Measurements from ENCODE around the gene PAPPA2.

PAPPA2 gene

DNA sequence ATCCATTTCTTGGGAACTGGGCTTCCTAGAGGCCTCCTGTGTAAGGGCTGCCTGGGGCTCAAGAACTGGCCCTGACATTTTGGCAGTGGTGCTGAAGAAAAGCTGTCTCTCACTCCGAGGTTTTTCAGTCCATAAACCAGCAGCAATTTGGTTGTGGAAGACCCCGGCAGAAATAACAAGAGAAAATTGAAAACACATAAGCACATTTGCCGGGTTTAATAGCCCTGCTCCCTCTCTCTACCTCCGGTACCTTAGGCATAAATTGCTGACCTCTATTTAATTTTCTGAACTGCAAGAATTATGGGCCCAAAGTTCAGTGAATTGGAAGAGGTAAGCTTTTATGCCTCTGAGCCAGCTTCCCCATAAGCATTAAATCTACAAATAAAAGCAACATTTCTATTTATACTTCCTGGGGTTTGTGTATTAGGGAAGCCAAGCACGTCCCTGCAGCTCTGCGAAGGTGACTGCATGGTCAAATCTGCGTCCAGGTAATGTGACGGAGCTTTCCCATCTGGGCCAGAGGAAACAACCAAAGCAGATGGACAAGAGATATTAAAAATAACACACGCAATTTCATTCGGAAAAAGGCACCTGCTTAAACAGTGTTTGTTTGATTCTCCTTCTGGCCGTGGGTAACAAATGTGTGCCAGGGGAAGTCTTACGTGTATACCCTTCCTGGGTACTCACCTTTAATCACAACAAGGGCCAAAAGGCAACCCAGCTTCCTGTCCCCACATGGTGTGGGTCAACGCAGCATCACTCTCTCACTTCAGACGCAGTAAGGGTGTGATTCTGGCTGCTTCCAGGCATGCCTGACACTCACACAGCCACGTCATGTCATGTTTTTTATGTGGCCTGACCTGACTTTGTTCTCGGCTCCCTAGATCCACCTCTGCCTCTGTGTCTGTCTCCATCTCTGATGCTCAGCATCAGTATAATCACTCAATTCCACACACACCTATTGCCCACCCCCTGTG, 69.2 kb downstream of the PAPPA2 start:
- ATAC-seq (no peak), DNase-seq (no peak)
- Mint-ChIP-seq H3K9me3 (peaks cover 8 to 19% of the 10 kb centered on the region in 2 donors), H3K27me3 (peaks cover 11% of the 10 kb centered on the region), H3K27ac (no peak overlapping the region), H3K4me3 (no peak overlapping the region), H3K4me1 (no peaks in the 10 kb centered on the region)

DNA sequence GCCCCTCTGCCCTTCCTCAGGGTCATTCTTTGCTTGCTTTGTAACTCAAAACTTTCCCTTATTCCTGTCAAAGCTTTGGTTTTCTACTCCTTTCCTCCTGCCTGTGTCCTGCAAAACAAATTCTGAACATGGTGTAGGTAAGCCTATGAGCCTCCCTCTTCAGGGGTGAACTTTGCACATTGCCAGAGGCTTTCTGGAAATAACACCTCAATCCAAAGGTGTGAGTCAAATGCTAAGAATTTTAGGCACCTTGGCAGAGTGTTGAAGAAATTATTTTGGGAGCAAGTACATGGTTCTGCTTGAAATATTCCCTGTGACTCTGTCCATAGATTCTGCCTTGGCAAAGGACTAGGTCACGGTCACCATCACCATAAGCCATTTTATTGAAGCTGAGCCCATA, 70.0 kb downstream of the PAPPA2 start:
- no peak overlapping the region for H3K27ac Mint-ChIP-seq
- H3K4me1 Mint-ChIP-seq: no peaks in the 10 kb centered on the region
- peaks cover 11% of the 10 kb centered on the region for H3K27me3 Mint-ChIP-seq
- ATAC-seq (no peak), DNase-seq (no peak)
- H3K4me3 Mint-ChIP-seq: no peak overlapping the region
- H3K9me3 Mint-ChIP-seq: peaks cover 13 to 24% of the 10 kb centered on the region in 2 donors

DNA sequence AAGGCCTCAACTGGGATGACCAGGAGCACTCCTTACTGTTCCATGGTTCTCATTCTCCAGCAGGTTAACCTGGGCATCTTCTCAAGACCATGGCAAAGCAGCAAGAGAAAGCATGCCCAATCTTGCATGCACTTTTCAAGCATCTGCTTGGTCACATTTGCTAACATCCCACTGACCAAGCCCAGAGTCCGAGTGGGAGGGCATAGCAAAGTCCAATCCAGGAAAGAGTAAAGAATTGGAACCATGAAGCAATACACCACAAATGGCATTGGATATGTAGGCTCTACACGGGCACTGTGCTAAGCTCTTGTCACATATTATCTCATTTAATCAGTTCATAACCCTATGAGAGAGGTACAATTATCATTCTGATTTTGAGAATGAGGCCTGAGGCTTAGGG, 73.6 kb downstream of the PAPPA2 start:
- H3K27ac Mint-ChIP-seq: no peak overlapping the region
- ATAC-seq: no peak
- H3K27me3 Mint-ChIP-seq: peaks cover 11% of the 10 kb centered on the region
- no peaks in the 10 kb centered on the region for H3K4me1 Mint-ChIP-seq
- DNase-seq: no peak
- peaks cover 20 to 27% of the 10 kb centered on the region in 2 donors for H3K9me3 Mint-ChIP-seq
- H3K4me3 Mint-ChIP-seq: no peak overlapping the region

DNA sequence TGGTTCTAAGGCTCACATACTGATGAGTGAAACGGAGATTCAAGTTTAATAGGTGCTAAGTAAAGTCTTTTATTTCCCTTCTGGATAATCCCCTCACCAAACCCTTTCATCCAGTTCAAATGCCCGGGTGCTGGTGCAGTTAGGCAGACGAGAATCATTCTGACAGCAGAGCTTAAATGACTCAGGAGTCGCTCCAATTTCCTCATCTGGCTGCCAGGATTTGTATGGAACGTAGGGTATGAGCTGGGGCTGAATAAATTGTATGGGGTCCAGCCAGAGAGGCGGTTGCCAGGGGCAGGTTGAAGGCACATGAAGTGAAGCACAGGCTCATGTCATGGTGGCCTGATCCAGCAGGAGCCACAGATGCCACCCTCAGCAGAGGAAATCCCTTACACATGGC, 76.0 kb downstream of the PAPPA2 start:
- peaks cover 20 to 29% of the 10 kb centered on the region in 2 donors for H3K9me3 Mint-ChIP-seq
- H3K27me3 Mint-ChIP-seq: peaks cover 17% of the 10 kb centered on the region
- H3K27ac Mint-ChIP-seq: no peak overlapping the region
- no peaks in the 10 kb centered on the region for H3K4me1 Mint-ChIP-seq
- no peak for DNase-seq
- H3K4me3 Mint-ChIP-seq: no peak overlapping the region
- no peak for ATAC-seq

DNA sequence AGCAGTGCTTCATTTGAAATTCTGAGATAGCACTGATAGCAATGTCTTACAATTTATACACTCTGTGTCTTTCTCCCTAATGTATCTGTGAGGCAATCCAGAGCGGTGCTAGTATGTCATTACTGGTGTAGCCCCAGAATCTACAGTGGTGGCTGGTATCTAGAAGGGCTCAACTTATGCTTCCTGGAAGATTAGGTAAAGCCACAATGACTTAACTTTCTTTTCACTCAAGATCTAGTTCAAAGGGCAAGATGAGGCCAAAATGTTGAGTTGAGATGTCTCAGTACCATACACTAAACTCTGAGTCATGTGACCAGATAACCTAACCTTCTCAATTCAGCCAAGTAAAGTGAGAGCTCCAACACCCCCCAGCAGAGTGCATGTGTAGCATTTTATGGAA, 77.5 kb downstream of the PAPPA2 start:
- no peak overlapping the region for H3K27ac Mint-ChIP-seq
- no peak overlapping the region for H3K4me3 Mint-ChIP-seq
- DNase-seq (no peak), ATAC-seq (no peak)
- H3K9me3 Mint-ChIP-seq: peaks cover 13 to 17% of the 10 kb centered on the region in 2 donors
- H3K4me1 Mint-ChIP-seq: no peaks in the 10 kb centered on the region
- H3K27me3 Mint-ChIP-seq: peaks cover 6% of the 10 kb centered on the region

DNA sequence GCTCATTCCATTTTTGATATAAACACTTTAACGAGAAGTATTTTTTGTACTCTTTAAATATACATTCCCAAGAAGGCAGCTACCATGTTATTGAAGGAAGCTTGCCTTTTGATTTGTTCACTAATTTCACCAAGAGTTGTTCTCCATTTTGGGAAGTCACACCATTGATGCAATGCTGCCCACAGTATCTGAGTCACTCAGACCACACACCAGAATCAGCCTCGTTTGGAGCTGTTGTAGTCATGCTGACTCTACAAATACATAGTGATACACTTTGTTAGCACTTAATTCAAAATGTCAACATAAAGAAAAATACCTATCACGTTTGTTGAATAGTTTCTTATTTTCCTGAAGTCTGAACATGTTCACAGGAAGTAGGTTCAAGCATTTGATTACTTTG, 78.7 kb downstream of the PAPPA2 start:
- DNase-seq (no peak), ATAC-seq (no peak)
- no peak overlapping the region for H3K4me3 Mint-ChIP-seq
- H3K27ac Mint-ChIP-seq: no peak overlapping the region
- H3K9me3 Mint-ChIP-seq: peaks cover 13 to 17% of the 10 kb centered on the region in 2 donors
- H3K27me3 Mint-ChIP-seq: peaks cover 6% of the 10 kb centered on the region
- H3K4me1 Mint-ChIP-seq: no peaks in the 10 kb centered on the region

DNA sequence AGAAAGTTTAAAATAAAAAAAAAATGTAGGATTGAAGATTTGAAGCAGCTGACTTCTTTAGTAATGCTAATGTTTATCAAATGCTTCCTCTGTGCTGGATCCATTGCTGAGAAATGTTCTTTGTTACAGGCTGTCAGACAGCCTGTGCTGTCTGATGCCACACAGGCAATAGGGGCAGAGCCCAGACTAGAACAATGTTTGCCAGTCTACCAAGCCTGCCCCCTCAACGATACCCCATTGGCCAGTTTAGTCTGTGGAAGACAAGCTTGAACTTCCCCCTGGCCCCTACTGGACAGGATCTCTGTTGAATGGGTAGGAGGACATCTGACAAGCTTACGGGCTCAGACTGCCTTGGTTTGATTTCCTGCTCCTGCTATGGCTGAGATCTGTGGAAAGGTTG, 79.4 kb downstream of the PAPPA2 start:
- Mint-ChIP-seq H3K9me3 (peaks cover 13 to 17% of the 10 kb centered on the region in 2 donors), H3K4me1 (no peaks in the 10 kb centered on the region), H3K27me3 (peaks cover 6% of the 10 kb centered on the region), H3K4me3 (no peak overlapping the region), H3K27ac (no peak overlapping the region)
- DNase-seq (no peak), ATAC-seq (no peak)

DNA sequence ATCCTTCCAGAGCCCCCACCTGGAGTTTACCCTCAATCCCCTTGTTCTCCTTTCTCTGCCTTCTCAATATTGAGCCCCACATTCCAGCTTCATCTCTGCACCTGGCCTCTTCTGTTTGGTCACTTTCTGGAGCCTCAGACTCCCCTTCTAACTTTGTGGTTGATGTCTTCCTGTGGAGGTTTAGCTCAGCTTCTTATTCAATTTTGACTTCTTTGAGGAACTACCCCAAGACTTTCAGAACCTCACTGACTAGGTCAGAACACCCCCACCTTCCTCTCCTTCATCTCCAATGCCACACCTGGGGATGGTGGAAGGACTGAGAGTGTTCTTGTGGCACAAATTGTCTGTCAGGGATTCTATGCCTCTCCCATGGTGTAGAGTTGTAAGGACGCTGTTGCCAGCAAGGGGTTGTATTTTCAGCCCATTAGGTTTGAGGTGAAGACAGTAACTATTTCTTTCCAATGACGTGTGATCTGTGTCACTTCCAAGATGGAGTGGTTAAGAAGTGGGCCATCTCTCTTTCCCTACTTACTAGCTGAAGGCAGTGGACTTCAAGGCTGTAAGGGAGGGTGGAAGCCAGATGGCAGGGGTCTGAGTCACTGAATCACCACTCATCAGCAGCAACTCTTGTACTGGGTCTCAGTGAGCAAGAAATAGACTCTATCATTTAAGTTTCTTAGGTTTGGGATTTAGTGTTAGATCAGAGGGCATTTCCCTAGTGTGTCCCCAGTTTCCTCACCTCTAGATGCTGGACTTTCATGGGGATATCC, 80.6 kb downstream of the PAPPA2 start:
- Mint-ChIP-seq H3K9me3 (peaks cover 2 to 9% of the 10 kb centered on the region in 2 donors), H3K4me3 (no peak overlapping the region), H3K27me3 (peaks cover 6% of the 10 kb centered on the region), H3K4me1 (no peaks in the 10 kb centered on the region), H3K27ac (no peak overlapping the region)
- ATAC-seq (no peak), DNase-seq (no peak)

DNA sequence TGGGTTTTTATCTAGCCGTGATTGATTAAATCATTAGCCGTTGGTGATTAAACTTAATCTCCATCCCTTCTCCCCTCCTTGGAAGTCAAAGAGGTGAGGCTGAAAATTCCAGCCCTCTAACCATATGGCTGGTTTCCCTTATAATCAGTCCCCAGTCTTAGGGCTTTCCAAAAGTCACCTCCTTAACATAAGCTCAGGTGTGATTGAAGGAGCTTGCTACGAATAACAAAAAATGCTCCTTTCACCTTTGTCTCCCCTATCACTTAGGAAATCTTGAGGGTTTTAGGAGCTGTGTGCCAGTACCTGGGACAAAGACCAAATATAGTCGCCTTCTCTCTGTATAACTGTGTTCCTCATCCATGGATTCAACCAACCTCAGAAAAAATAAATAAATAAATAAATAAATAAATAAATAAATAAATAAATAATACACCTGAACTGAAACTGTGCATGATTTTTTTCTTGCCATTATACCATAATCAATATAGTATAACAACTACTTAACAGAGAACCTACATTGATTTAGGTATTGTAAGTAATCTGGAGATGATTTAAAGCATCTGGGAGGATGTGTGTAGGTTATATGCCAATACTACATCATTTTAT, 82.2 kb downstream of the PAPPA2 start:
- Mint-ChIP-seq H3K27me3 (peaks cover 6% of the 10 kb centered on the region), H3K9me3 (peaks cover 0 to 9% of the 10 kb centered on the region in 2 donors), H3K4me3 (no peak overlapping the region), H3K27ac (no peak overlapping the region), H3K4me1 (no peaks in the 10 kb centered on the region)
- DNase-seq (no peak), ATAC-seq (no peak)

DNA sequence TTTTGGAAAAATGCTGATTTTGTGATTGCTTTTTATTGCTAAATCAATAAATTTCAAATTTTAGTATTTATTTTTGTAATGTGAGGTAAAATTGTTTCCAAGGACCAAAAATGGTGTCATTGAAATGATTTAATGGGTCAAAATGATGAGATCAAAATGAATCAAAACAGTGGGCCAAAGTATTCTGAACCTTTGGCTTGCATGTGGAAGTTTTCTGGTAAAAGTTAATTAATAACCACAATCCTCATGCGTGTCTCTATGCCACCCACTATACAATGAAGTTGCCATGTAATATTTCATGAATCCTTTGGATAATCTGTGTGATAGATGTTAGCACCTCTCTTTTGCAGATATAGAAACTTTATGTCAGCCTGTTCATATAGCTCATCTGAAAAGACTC, 83.8 kb downstream of the PAPPA2 start:
- H3K27me3 Mint-ChIP-seq: peaks cover 14% of the 10 kb centered on the region
- H3K9me3 Mint-ChIP-seq: peaks cover 0 to 9% of the 10 kb centered on the region in 2 donors
- H3K27ac Mint-ChIP-seq: no peak overlapping the region
- ATAC-seq (no peak), DNase-seq (no peak)
- H3K4me3 Mint-ChIP-seq: no peak overlapping the region
- H3K4me1 Mint-ChIP-seq: no peaks in the 10 kb centered on the region

DNA sequence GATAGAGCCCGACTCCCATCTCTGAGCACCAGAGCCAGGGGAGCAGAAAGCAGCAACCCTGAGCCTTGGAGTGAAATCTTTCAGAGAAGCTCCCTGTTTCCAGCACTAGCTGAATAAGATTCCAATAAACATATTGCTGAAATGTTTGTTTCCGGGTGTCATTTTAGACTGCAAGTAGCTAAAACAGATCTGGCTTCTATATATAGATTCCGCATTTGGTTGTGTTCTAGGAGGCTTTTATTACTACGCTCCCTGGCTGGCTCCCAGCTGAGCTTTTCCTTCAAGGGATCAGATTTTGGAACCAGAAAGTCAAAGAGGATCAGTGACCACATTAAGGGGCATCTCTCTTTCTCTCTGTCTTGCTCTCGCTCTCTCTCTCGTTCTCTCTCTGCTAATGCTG, 88.2 kb downstream of the PAPPA2 start:
- peaks cover 45% of the 10 kb centered on the region for H3K27me3 Mint-ChIP-seq
- ATAC-seq (no peak), DNase-seq (no peak)
- H3K27ac Mint-ChIP-seq: no peak overlapping the region
- no peaks in the 10 kb centered on the region for H3K4me1 Mint-ChIP-seq
- H3K4me3 Mint-ChIP-seq: no peak overlapping the region
- H3K9me3 Mint-ChIP-seq: no peaks in the 10 kb centered on the region

DNA sequence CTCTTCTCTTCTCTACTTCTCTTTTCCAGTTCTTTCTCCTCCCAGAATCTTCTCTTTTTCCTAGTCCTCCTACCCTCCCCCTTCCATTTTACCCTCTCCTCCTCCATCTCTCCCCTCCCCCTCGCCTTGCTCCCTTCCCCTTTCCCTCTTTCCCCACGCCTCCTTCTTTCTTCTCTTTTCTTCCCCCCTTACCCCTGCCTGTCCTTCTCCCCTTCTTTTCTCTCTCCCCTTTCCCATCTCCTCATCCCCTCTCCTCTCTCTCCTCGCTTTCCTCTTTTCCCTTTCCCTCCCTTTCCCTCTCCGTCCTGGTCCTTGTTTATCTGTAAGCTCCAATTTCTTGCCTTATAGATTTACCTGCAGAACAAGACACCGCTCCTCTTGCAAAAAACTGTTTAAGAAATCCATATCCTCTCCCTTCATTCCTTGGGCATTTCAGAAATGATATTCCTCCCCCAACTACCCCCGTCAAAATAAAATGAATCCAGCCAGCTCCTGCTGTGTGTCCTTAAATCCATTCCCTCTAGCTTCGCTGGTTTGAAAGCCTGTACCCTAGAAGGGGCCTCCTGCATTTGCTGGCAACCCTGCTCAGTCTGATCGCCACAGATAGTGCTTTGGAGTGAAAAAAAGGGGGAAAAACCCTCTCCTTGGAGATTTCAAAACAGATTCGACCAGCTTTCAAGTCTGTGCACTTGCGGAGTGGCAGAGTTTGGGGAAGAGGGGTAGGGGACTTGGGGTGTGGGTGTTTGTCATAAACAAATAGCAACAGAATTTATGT, 89.4 kb downstream of the PAPPA2 start:
- Mint-ChIP-seq H3K4me3 (no peak overlapping the region), H3K9me3 (no peaks in the 10 kb centered on the region), H3K27me3 (peaks cover 49% of the 10 kb centered on the region), H3K4me1 (no peaks in the 10 kb centered on the region), H3K27ac (no peak overlapping the region)
- no peak for ATAC-seq
- DNase-seq: no peak

DNA sequence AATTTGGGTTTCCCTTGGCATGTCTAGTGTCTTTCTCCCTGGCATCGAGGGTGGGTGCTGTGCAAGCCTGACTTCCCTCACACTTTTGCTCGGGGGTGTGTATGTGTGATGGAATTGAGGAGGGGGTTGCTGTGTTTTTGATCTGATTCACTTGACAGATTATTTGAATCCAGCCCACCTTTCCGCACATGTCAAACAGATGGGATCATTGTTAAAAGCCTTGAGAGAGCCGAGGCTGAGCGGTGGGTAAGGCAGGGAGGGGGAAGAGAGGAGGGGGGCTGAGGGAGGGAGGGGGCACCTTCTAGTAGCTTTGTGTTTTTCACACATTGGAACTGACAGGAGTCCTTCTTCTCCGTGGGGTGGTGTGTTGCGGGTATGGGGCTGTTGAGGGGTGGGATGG, 90.0 kb downstream of the PAPPA2 start:
- DNase-seq: no peak
- Mint-ChIP-seq H3K4me1 (no peaks in the 10 kb centered on the region), H3K9me3 (no peaks in the 10 kb centered on the region), H3K4me3 (no peak overlapping the region), H3K27me3 (peaks cover 49% of the 10 kb centered on the region), H3K27ac (no peak overlapping the region)
- ATAC-seq: no peak

DNA sequence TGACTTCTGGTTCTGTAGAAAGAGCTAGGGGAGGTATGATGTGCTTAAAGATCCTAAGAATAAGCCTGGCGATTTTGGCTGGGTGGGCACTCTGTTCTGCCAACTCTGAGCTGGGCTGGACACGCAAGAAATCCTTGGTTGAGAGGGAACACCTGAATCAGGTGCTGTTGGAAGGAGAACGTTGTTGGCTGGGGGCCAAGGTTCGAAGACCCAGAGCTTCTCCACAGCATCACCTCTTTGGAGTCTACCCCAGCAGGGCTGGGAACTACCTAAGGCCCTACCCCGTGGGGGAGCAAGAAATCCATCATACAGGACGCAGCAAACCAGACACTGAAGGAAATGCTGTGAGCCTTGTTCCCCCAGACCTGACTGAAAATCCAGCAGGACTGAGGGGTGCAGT, 93.3 kb downstream of the PAPPA2 start:
- ATAC-seq (no peak), DNase-seq (no peak)
- H3K4me1 Mint-ChIP-seq: no peaks in the 10 kb centered on the region
- H3K4me3 Mint-ChIP-seq: no peak overlapping the region
- no peaks in the 10 kb centered on the region for H3K9me3 Mint-ChIP-seq
- peaks cover 47% of the 10 kb centered on the region for H3K27me3 Mint-ChIP-seq
- H3K27ac Mint-ChIP-seq: no peak overlapping the region

DNA sequence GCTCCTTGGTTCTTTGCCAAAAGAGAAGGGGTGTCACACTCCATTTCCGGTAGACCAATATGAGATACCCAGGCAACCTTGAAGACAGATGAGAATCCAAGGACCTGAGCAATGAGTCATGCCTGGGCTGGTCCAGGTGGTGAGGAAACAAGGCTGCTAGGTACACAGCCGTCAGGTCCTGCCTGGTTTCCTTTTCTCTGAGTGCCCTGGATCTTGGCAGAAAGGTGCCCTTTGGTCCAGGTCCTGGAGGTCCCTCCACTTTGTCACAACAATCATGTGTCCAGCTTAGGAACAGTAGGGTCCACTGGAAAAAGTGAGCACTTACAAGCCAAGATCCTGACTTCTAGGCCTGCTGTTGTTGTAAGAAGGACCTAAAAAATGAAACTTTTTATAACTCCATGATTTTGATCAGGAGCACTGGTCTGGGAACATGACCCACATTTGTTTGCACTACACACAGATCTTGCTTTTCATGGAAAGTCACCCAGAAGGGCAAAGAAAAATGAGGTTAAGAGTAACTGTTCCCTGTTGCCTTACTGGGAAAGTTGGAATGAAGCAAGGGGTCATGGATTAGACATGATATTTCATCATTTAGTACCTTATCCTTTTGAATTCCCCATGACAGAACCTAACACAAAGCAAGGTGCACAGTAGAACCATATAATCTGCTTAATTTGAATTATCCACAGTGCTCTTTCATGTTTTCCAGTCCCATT, 94.7 kb downstream of the PAPPA2 start:
- no peak overlapping the region for H3K27ac Mint-ChIP-seq
- no peaks in the 10 kb centered on the region for H3K9me3 Mint-ChIP-seq
- no peak overlapping the region for H3K4me3 Mint-ChIP-seq
- ATAC-seq: no peak
- no peaks in the 10 kb centered on the region for H3K4me1 Mint-ChIP-seq
- H3K27me3 Mint-ChIP-seq: peaks cover 33% of the 10 kb centered on the region
- no peak for DNase-seq

Data from stimulated activated naive CD8-positive, alpha-beta T cell treated with anti-CD3 and anti-CD28 coated beads, Interleukin-15, amount 100 ng/mL, for 72 hours (primary cell).